D341Med (cell line): ENCODE measurements around the gene LMNA.
A peak's percentile ranks its signal among the peaks of the same experiment; 100 is the strongest.
"Not testable (repeated sequence)": the region's sequence is repeated elsewhere in the genome, so short reads cannot be mapped to it uniquely, and the experiment has no call there.

Experiments used
- DNase-seq: peaks from one replicate; pipeline ENCODE4 v3.0.0; 2012; ENCODE audit warnings: low spot score

The LMNA gene

DNA sequence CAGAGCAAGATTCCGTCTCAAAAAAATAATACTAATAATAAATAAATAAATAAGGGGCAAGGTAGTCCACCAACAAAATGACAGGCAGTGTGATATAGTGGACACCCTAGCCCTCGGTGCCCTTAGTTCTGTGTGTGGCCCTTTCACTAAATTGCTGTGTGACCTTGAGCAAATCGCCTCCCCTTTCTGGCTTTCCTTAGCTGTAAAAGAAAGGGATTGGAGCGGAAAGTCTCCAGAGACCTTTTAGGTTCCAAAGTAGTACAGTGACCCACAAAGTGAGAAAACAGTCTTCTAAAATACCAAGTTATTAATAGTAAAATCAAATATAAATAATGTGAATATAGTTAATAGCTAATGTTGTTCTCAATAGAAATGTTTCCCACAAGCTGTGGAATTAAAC lies 7.6 kb downstream of the LMNA start:
- DNase-seq: no peak

DNA sequence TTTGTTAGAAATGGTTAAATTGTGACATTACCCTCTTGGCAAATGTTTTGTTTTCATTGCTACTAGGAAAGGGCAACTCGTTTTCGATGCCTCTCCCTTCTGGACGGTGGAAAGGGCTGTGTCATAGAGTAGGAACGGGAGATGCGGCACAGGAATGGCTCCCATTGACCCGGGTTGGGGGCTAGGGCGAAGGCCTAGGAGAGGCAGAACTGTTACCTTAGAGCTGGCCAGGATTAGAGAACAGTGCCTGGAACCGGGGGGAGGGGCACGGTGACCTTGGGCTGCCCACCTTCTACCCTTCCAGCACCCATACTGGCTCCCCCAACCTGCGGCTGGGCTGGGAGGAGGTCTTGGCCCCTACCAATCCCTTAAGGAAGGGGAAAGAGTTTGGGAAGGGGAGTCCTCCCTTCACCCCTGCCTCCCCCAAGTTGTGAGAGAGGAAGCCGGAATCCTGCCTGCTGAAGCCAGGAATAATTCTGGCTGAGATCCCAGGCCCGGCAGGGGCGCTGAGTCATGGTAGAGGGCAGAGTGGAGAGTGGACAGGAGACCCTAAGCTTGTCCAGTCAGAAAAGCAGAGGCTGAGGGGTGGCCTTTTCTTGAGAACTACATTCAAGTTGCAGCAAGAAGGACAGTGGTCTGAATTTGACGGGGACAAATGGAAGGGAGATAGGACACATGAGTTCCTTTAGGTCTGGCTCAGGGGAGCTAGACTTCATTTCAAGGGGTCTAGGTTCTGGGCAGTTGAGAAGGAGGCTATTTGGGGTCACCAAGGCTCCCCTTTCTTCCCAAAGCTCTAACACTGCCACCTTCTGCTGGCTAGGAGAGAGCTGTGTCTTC lies 8.2 kb downstream of the LMNA start:
- no peak for DNase-seq

DNA sequence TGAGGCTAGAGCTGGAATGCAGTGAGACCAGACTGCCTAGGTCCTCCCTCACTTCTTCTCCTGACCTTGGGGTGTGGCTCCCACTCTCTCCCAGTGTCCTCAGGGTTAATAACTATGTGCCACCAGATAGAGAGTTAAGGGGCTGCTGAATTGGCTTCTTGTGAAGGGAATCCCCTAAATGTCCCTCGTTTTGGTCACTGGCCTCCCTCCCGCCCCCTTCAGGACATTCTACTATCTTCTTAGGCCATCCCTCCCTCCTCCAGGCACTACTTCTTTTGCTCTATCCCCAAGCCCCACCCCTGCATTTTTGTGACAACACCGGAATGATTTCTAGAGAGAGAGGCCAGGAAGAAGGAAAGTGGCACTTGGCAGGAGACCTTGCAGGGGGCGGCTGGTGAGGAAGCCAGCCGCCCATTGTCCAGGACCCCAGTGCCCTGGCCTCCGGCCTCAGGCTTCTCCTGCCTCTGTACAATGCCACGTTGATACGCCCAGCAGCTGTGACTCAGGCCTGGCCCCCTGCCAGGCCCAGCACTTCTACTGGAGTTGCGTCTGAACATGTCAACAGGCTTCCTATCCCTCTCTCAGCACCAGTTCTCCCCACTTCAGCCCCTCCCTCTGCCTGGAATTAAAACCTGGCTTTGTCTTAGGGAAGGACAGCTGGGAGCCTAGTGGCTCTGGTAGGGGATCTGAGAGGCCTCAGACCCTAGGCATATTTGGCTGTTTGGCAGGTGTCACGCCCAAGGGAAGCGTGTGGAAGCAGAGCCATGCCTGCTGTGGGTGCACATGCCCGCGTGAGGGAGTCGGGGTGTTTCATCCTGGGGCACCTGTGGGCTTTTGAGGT lies 9.1 kb downstream of the LMNA start:
- DNase-seq: peak; percentile 88

DNA sequence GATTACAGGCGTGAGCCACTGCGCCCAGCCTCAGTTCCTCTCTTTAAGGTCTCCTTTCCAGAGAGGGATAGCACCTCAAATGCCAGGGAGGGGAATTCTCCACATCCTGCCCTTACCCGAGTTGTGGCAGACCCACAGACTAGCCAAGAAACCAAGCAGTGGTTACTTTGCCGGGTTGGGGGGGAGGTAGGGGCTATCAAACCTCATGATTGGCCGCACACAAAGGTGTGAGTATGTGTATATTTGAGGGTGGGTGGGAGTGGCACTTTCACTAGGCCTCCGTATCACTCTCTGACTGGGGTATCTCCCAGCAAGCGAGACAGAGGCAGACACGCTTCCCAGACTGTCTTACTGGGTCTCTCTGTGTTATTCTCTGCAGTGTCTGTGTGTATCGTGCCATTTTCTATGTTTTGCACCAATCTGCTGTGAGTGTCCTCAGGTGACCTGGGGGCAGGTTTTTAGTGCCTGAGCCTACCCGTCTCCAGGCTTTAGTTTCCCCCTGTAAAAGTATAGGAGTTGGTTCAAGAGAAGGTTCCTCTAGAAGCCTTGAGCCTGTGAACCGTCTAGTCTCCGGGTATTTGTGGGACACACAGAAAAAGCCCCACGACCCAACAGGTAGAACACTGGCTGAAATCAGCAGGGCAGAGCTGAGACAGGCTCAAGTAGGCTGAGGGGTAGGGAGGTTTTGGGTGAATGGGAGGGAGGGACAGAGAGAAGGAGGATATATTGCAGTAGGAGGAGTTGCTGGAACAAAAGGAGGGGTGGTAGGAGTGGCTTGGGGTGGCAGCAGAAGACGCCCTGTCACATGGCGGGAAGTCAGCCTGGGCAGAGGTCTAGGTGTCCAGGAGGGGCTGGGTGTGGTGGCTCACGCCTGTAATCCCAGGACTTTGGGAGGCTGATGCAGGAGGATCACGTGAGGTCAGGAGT lies 10.3 kb downstream of the LMNA start:
- no peak for DNase-seq

DNA sequence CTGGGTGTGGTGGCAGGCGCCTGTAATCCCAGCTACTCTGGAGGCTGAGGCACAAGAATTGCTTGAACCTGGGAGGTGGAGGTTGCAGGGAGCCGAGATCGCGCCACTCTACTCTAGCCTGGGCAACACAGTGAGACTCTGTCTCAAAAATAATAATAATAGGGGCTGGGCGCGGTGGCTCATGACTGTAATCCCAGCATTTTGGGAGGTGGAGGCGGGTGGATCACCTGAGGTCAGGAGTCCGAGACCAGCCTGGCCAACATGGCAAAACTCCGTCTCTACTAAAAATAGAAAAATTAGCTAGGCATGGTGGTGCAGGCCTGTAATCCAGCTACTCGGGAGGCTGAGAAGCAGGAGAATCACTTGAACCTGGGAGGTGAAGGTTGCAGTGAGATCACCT lies 11.0 kb downstream of the LMNA start:
- not testable (repeated sequence) for DNase-seq

DNA sequence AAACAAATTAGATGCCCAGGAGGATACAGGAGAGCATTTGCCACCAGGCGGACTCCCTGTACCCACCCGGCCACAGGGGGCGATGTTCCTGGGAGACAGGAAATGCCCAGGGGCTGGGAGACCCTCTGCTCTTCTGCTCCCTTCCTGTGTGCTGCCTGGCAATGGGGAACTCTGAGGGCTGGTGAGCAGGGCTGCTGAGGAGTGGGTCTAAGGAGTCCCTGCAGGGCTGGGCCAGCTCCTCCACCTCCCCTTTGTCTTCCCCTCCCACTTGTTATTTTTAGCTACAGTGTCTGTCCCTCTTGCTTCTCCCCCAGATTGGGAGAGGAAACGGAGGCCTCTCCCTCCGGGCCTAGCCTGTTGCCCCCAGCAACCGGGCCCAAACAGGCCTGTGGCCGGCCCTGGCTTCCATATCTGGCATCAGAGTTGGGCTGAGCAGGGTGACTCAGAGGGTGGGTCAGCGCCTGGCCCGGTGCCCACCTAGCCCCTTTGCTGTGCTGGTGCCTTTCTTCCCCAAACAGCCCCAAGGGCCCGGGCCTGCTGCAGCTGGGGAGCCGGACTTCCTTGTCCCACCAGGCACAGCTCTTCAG lies 11.6 kb downstream of the LMNA start:
- no peak for DNase-seq

DNA sequence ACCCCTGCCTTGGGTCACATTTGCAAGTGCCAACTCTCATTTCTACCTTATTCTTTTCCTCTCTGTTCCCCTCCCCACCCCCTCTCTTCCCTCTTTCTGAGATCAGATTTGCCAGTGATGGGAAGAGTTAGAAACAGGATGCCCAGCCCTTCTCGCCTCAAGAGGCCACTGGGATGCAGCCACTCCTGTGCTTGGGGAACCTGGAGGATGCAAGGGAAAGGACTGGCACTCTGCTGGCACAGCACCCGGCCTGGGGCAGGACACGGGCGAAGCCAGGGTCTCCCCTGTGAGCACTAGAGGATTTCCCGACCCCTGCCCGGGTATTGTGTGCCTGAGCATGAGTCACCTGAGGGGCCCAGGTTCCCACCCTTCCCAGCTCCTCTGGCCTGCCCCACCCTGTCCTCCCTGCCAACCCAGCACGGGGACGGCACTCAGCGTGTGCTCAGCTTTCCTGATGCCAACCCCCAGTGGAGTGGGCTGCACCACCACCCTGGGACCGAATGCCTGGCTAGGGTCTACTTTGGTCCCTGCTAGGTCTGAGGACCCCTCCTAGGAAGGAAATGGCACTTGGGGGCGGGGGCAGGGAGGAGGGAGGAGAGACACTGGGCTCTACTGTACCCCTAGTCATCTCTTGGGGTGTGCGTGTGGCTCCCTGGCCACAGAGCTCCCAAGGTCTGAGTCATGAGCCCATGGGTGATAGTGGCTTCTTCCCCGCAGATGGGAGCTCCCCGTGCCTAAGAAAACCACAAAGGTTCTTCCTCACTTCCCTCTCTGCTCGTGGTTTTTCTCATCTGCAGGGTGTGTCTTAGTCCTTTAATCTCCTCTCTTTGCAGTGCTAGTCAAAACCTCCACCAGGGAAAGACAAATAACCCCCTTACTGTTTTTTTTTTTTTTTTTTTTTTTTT lies 12.4 kb downstream of the LMNA start:
- DNase-seq: no peak

DNA sequence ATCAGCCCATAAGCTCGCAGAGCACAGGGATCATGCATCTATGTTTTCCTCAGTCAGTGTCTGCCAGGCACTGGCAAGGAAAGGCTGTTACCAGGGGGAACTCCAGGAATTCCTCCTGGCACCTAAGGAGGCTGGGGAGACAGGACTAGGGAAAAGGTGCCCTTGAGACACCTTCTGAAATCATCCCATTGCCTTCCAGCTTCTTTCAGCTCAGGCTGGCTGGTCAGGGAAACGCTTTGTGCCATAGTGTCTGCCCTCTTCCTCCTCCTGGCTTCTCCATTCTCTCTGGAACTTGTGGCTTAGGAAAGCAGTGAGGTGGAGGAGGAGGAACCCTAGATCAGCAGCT lies 13.8 kb downstream of the LMNA start:
- no peak for DNase-seq

DNA sequence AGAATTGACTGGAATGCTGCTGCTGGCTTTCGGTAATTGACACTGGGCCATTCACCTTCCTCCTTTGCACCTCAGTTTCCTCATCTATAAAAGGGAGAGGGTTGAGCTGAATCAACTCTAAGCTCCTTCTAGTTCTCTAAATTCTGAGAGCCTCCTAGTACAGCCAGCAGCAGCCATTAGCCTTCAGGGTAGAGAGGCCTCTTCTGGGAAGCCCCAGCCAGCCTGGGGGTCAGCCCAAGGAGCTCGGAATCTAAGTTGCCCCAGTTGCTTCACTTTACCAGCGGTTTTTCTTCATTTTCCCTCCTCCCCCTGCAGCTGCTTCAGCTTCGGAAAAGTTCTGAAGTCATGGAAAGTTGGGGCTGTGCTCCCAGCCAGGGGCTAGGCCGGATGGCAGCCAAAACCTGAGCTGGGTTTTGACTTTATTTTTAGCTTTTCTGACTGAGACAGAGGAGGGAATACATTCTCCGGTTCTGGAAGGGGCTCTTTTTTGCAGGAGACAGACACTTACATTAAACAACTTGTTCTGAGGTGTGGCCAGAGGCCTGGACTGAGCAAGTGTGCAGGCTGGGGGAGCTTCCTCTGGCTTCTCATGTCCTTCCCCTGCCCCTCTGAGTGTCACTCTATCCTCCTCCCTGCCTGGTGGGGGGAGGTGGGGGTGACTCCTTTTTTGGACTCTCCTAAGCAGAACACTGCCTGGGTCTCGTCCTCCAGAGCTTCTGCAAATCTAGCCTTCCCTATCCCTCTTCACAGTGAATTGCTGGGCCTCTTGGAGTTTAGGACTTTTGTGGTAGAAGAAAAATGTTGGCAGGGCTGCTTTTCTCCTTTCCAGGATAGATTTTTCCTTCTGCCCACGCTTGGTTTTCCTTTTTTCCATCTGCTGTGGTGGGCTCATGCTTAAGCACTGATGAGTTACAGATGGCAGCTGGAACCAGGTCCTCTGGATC lies 14.4 kb downstream of the LMNA start:
- no peak for DNase-seq

DNA sequence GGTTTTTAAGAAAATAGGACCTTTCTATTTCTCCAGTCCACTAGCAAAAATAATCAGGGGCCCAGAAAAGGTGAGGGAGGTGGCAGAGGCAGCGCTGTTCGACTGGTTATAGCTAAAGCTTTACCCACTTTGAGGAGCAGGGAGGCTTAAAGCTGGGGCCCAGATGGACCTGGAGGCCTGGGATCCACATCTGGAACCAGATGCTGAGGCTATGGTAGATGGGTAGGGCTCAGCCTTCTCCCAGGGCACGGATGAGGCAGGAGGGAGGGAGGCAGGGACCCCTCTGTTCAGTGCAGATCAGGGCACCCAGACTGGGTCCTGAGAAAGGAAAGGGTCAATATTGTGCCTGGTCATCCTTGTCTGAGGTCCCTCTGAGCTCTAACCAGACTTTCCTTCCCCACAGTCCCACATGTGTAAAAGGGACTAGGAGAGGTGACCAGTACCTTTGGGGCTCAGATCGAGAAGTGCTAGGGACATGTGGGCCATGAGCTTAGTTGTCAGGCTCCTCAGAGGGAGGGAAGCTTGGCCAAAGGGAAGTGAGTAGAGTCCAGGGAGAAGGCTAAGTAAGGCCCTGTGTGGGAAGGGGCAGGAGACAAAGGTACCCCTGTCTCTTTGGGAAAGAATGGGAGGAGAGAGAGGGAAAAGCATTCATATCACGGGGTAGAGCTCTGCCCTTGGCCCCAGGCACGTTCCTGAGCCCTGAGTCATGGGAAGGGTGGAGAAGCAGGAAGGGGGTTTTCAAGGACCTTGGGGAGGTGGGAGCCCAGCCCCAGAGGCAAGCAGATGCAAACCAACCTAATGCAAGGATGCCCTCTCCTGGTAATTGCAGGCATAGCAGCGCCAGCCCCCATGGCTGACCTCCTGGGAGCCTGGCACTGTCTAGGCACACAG lies 15.4 kb downstream of the LMNA start:
- DNase-seq: peak; percentile 91

DNA sequence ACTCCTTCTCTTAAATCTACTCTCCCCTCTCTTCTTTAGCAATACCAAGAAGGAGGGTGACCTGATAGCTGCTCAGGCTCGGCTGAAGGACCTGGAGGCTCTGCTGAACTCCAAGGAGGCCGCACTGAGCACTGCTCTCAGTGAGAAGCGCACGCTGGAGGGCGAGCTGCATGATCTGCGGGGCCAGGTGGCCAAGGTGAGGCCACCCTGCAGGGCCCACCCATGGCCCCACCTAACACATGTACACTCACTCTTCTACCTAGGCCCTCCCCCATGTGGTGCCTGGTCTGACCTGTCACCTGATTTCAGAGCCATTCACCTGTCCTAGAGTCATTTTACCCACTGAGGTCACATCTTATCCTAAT lies 16.0 kb downstream of the LMNA start:
- no peak for DNase-seq

DNA sequence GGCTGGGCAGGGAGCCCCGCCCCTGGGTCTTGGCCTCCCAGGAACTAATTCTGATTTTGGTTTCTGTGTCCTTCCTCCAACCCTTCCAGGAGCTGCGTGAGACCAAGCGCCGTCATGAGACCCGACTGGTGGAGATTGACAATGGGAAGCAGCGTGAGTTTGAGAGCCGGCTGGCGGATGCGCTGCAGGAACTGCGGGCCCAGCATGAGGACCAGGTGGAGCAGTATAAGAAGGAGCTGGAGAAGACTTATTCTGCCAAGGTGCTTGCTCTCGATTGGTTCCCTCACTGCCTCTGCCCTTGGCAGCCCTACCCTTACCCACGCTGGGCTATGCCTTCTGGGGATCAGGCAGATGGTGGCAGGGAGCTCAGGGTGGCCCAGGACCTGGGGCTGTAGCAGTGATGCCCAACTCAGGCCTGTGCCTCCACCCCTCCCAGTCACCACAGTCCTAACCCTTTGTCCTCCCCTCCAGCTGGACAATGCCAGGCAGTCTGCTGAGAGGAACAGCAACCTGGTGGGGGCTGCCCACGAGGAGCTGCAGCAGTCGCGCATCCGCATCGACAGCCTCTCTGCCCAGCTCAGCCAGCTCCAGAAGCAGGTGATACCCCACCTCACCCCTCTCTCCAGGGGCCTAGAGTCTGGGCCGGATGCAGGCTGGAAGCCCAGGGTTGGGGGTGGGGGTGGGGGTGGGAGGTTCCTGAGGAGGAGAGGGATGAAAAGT lies 20.4 kb downstream of the LMNA start:
- no peak for DNase-seq

DNA sequence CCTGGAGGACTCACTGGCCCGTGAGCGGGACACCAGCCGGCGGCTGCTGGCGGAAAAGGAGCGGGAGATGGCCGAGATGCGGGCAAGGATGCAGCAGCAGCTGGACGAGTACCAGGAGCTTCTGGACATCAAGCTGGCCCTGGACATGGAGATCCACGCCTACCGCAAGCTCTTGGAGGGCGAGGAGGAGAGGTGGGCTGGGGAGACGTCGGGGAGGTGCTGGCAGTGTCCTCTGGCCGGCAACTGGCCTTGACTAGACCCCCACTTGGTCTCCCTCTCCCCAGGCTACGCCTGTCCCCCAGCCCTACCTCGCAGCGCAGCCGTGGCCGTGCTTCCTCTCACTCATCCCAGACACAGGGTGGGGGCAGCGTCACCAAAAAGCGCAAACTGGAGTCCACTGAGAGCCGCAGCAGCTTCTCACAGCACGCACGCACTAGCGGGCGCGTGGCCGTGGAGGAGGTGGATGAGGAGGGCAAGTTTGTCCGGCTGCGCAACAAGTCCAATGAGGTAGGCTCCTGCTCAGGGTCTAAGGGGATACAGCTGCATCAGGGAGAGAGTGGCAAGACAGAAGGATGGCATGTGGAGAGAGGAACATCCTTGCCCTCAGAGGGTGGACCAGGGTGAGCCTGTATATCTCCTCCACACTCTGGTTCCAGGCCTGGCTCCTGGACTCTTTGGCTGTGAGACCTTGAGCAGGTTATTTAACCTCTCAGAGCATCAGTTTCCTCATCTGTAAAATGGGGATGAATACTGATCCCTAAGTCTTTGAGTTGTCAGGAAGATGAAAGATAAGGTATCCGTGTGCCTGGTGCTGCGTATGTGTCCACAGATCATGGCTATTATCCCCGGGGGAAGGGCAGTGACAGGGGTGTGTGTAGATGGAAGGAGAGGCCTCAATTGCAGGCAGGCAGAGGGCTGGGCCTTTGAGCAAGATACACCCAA lies 21.7 kb downstream of the LMNA start:
- DNase-seq: no peak

DNA sequence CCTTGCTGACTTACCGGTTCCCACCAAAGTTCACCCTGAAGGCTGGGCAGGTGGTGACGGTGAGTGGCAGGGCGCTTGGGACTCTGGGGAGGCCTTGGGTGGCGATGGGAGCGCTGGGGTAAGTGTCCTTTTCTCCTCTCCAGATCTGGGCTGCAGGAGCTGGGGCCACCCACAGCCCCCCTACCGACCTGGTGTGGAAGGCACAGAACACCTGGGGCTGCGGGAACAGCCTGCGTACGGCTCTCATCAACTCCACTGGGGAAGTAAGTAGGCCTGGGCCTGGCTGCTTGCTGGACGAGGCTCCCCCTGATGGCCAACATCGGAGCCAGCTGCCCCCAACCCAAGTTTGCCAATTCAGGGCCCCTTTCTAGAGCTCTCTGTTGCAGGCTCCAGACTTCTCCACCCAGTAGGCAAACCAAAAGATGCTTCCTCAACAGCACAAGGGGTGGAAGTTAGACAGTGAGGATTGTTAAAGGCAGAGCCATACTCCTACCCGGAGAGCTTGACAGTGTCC lies 22.5 kb downstream of the LMNA start:
- no peak for DNase-seq

DNA sequence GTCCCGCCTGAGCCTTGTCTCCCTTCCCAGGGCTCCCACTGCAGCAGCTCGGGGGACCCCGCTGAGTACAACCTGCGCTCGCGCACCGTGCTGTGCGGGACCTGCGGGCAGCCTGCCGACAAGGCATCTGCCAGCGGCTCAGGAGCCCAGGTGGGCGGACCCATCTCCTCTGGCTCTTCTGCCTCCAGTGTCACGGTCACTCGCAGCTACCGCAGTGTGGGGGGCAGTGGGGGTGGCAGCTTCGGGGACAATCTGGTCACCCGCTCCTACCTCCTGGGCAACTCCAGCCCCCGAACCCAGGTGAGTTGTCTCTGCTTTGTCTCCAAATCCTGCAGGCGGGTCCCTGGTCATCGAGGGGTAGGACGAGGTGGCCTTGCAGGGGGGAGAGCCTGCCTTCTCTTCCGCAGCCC lies 24.0 kb downstream of the LMNA start:
- DNase-seq: no peak

DNA sequence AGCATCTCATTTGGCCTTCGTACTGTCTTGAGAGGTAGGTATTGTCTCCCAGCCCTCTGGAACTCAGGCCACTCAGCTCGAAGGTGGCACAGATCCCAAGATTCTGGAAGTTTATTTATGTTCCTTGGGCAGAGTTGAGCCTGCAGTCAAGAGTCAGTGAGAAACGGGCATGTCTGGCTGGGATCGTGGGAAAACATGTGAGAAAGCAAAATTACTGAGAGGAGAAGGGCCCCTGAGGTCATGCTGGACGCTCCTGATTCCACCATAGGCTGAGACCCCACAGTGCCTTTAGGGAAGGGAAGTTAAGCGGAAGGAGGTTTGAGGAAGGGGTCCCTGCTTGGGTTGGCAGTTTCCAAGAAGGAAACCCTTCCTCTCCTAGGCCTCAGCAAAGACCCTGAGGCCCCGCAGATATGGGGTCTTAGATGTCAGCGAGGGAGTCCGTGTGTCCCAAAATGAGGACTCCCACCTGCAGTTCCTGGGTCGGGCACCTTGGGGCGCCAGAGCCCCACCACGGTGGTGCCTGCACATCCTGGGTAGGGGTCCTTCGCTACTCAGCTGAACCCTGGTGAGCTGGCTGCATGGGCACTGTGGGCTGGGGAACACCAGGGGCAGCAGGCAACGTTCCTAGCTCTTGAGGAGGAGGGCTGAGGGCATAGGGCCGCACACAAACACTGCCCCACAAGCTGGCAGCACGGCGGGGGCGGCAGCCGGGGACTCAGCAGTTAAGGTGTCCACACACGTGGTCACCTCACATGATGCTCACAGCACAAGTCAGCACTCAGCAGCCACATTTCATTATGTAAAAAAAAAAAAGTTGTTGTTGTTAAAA lies 26.6 kb downstream of the LMNA start:
- DNase-seq: peak; percentile 83
